NCI-H345 treated with DMSO at 0.1 percent for 48 hours (cell line): ENCODE data around the gene SAPCD2.

ENCODE experiments used
- DNase-seq: peaks from one replicate; lab custom pipeline; 2025; ENCODE audit not compliant: unreplicated experiment; lab: John Stamatoyannopoulos, UW

Gene SAPCD2

DNA sequence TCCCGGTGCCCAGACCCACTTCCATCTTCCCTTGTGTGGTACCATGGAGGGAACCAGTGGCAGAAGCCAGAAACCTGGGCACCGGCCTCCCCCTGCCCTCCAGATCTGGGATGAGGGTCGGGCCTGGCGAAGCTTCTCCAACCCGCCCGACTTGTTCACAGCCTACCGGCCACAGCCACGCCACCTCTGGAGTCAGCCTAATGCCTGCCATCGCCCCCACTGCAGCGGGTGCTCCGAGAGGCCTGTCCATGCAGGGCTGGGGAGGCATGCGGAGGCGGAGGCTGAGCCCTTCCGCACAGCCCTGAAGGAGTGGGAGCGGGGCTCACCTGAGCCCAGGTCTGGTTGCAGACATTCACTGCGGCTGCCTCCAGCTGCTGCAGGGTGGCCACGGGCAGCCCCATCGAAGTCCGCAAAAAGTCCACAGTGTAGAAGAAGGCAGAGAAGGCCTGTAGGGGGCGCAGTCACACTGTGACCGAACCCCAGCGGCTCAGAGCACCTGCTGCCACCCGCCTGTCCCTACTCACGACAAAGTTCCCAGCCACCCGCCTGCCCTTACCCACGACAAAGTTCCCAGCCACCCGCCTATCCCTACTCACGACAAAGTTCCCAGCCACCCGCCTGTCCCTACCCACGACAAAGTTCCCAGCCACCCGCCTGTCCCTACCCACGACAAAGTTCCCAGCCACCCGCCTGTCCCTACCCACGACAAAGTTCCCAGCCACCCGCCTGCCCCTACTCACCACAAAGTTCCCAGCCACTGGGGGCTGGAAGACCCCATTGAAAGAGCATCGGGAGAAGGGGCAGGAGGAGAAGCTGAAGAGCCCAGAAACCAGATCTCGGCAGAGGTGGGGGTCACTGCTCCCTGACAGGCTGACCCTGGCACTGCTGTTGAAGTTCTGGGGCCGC lies 20.6 kb downstream of the SAPCD2 start:
- DNase-seq: peak; percentile 43

DNA sequence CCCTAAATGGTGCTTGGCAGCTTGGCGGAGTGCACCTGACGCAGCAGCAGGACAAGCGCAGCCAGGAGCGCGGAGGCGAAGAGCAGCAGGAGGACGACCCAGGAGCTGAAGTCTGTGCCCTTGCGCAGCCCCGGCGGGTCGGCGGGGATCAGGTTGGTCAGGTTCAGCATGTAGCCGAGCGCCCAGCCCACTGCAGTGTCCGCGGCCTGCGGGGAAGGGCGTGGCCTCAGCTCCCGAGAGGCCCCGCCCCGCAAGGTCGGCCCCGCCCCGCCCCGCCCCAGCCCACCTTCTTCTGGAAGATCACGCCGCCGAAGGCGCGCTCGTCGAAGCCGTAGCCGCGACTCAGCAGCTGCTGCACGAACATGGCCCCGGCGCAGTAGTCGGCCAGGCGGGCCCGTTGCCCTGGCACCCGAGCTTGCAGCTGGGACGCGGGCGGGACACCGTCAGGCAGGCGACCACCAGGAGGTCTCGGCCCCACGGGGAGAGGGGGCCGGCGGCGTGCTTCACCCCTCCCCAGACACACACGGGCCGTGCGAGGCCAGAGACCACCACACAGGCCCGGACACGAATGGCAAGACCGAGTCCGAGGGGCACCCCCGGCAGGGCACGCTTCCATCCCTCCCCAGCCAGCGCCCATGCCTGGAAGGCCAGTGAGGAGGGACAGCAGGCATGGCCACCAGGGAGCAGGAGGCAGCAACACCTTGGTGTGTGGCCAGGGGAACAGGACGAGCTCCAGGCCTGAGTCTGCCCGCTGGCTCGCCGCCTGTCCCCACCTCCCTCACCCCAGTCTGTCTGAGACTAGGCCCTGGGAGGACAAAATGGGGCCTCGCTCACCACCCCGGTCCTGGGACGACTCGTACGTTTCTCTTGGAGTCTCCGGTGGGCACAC lies 21.5 kb downstream of the SAPCD2 start:
- DNase-seq: no peak

GRCh38 chr9:137046088-137046787 lies 24.1 kb downstream of the SAPCD2 start, which contains the start of gene NPDC1:
Gene NPDC1, minus strand, starts transcription at chr9:137046177. Its CDS starts 188 bp downstream, at chr9:137045989.
- peak; percentile 76 for DNase-seq

DNA sequence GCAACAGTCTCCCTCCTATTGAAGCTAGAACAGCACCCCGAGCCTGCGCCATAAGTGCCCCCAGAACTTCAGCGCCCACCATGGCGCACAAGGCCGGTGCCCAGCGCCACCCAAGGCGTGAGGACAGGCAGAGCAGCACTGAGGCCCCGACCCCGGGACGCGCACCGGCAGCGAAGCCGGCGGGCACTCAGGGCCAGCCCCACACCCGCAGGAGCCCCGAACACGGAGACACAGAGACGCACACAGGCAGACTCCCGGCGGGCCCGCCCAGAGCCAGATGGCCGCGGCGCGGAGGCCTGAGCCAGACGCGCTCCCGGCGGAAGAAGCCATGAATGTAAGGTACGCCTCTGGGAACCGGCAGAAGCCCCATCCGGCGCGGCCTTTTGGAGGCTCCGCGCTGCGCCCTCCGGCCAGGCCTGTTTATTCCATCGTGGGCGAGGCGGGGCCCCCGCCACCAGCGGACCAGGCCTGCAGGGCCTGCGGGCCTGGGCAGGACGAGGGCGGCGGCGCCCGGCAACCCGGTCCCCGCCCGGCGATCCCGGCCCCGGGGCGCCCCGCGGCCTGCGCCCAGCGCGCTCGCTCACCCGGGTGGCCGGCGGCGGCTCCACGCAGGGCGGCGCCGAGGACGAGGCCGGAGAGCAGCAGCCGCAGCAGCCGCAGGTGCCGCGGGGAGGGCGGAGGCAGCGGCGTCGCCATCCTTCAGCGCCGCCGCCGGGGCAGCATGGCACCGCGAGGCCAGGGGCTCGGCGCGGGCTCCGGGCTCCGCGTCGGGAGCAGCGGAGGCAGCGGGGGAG lies 24.9 kb downstream of the SAPCD2 start:
- DNase-seq: no peak

DNA sequence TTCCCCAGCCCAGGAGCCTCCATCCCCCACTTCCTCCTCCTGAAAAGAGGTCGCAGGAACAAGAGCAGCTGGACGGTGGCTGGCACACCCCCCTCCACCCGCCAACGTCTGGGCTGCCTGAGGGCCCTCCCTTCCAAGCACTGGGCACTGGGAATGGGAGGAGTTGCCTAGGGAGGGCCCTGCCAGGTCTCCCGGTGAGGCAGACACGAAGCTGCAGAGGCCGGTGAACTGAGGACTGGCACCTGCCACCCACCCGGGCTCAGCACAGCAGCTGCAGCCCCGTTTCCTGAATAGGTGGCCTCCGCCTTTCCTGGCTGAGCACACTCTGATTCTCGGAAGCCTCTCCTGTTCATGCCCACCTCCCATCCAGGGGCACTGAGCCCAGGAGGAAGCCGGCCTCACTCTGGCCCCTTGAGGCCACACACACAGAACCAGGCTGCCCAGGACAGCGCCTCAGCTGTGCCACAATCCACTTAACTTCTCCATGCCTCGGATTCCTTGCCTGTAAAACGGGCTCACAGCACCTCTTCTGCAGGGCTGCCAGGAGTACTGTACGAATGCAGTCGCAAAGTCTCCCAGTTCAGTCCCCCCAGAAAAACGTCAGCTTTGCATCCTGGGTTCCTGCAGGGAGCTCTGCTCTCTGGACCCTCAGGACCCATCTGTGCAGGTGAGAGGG lies 25.7 kb downstream of the SAPCD2 start:
- peak; percentile 60 for DNase-seq

DNA sequence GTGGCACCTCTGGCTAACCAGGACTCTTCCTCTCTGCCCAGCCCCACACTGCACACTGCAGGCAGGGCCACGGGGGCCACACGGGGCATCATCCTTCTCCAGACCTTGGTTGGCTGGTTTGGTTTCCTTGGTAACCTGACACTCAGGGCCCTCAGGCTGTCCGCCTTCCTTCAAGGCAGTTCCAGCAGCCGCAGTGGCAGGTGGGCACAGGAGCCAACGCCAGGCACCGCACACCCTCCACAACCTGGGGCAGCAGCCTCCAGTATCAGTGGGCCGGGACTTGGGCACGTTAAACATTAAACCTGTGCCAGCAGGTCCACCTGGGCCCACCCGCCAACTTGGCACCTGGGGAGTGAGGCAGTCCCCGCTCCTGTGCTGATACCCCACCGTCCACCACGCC lies 26.3 kb downstream of the SAPCD2 start:
- no peak for DNase-seq

GRCh38 chr9:137042751-137043727 lies 27.3 kb downstream of the SAPCD2 start:
- no peak for DNase-seq

DNA sequence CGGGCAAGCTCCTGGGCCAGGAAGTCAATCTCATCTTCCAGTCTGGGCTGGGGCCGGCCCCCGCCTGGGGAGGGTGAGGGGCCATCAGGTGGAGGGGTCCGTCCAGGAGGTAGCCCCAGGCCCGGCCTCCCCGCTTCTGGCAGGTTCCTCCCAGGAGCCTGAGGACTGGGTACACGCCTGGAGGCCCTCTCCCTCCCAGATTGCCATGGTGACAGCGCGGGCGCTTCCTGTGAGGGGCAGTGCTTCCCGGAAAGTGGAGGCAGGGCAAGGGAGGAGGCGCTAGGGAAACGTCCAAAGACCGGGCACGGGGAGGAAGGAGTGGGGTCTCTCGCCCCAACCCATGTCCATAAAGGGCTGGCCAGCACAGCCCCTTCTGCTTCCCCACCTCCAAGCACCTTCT lies 29.2 kb downstream of the SAPCD2 start:
- DNase-seq: no peak

DNA sequence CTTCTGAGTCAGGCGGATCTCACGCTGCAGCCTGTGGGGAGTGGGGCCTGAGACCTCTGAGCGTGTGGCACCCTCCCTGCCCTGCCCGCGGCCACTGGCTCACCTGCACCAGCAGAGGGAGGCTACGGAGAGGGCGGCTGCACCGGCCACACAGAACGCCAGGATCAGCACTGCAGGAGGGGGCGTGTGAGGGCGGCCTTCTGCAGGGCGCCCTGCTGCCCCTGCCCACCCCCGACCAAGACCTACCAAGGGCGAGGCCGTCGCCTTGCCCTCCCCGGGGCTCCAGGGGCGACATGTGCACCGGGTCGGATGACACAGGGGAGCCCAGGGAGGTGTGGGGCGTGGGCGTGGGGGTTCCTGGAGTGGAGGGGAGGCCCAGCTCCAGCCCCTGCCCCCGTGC lies 29.8 kb downstream of the SAPCD2 start:
- no peak for DNase-seq

DNA sequence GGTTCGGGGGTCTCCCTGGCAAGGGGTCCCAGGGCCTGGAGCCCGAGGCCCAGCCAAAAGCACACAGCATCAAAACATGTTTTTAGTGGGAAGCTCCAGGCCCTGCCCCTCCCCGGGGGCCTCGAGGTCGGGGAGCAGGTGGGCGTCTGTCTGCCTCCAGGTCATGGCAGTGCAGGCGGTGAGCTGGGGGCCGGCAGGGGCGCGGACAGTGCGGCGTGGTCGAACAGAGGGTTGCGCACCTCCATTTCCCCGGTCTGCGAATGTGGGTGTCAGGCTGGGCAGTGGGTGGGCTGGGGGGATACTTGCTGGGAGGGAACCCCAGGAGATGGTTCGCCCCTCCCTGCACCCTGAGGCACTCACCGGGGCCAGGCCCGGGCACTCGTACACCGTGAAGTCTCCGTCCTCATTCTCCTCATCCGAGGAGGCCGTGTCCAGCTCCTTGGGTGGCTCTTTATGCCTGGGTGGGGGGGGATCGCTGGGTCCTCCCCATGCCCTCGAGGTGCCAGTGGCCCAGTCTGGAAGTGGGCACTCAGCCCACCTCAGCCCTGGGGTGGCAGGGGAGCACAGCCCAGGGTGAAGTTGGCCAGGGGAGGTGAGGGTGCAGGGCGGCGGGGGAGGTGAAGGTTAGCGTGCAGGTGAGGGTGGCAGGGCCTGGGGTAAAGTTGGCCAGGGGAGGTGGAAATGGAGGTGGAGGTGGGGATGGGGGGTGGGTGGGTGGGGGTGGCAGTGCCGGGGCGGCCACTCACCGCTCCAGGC lies 30.6 kb downstream of the SAPCD2 start:
- DNase-seq: no peak

- no peak for DNase-seq
Observed at GRCh38 chr9:137038916-137039315, 31.4 kb downstream of the SAPCD2 start.

GRCh38 chr9:137037483-137037882 lies 32.9 kb downstream of the SAPCD2 start:
- no peak for DNase-seq

DNA sequence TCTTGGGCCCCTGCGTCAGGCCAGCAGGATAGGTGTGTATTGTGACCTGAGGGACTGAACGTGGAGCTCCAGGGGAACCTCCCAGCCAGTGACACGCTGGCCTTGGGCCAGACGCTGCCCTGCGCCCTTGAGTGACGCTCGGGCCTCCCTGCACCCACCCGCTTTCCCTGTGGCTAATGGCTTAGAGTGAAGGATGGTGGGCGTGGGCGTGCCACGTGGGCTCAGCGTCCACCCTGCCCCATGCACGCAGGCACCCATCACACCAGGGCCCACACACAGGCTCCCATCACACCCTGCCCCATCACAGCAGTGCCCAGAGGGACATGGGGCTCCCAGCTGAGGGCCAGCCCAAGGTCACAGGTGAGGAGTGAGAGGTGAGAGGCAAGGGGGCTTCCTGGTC lies 33.3 kb downstream of the SAPCD2 start:
- DNase-seq: no peak

DNA sequence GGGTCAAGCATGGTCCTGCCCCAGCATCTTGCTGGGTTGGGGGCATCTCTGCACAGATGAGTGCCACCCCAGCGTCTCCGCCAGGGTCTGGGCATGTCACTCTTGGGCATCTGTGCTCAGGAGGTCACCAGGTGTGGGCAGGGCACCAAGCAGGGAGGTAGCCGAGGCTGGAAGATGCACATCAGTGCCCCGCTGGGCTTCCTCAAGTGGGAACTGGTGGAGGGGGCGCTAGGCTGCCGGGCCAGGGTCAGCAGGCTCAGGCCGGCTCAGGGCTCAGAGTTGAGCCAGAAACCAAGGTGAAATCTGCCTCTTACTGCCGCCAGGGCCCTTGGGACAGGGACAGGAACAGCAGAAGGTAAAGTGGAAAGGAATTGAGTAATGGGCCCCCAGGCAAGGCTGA lies 34.4 kb downstream of the SAPCD2 start:
- no peak for DNase-seq

DNA sequence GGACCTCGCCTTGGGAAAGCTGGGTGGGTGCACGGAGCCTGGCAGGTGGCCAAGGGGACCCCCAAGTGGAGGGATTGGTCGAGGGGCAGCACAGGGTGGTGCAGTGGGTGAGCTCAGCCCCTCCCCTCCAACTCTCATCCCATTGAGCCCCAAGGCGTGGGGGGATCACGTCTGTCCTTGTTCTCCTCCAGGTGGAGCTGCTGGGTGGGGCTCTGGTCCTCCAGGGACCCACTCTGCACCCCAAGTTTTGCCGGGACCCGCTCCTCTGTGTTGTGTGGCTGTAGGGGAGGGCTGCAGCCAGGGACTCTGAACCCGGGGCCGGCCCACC lies 34.9 kb downstream of the SAPCD2 start:
- no peak for DNase-seq

- DNase-seq: peak; percentile 81
Observed at GRCh38 chr9:137034709-137035506, 35.4 kb downstream of the SAPCD2 start.

DNA sequence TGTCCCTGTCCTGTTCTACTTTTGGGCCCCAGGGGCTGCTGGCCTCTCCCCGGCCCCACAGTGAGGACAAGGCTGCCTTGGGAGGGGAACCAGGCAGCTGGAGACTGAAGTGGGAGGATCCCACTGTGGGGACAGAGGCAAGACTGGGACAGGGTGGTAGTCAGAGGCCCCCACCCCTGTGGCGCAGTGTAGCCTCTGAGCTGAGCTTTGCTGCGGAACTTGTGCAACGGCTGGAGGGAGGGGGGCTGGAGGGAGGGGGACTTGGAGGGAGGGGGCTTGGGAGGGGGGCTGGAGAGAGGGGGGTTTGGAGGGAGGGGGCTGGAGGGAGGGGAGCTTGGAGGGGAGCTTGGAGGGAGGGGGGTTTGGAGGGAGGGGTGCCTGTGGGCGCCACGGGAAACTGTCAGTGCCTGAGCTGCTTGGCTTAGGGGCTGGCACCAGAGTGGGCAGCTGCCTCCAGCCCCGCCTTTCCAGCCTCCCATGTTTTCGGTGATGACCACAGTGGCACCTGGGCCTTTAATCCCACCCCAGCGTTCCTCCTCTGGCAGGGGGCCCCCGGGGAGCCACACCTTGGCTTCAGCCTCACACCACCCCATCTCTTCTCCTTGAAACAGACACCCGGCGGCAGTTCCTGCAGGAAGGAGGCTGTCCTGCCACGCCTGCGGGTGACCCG lies 36.2 kb downstream of the SAPCD2 start:
- no peak for DNase-seq
